NCI-H1105 (cell line): Measurements from ENCODE around the gene GYS2.
"Not testable (repeated sequence)": the region's sequence is repeated elsewhere in the genome, so short reads cannot be mapped to it uniquely, and the experiment has no call there.

ENCODE experiments used
- DNase-seq: peaks from one replicate; lab custom pipeline; 2025; lab: John Stamatoyannopoulos, UW

Gene GYS2

DNA sequence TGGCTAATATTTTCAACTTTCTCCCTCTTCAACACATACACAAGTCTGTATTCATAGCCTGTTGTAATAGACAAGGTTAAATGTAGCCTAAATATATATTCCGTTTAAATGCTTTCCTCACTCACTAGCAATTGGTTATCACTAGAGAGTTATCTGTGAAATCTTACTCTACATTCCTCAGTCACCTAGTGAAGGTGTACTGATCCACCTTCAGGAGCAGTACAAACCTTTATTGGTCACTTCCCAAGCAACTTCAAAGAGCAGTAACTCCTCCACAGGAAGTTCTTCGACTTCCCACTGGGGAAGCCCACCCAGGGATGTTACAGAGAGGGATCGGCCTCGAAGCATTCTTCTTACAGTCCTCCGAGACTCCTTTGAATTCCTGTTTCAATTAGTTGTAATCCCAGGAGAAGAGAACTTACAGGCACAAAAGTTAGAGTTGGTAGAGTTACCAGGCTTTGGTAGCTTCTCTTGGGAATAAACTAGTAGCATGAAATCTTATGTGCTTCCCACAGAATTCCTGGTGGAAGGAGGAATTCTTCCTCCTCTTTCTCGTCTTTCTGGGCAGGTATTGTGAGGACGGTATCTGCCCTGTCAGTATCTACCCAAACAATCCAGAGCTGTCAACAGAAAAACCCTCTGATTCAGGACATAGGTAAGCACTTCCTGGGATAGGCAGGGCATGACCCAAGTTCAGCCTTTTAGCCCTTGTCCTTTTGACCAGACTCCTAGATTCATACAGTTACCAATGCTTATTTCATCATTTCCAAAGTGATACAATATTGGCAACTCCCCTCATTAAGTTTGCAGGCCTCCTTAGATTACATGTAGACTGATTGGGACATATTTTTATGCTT is at the start of gene GYS2:
GYS2 (minus strand) TSS at position 603 of the 857 bp plus-strand sequence; CDS start at position 348, 255 bp downstream.
- DNase-seq, result no peak

- DNase-seq, result no peak
Measured at GRCh38 chr12:21651821-21652220, 47.2 kb upstream of the GYS2 start.

DNA sequence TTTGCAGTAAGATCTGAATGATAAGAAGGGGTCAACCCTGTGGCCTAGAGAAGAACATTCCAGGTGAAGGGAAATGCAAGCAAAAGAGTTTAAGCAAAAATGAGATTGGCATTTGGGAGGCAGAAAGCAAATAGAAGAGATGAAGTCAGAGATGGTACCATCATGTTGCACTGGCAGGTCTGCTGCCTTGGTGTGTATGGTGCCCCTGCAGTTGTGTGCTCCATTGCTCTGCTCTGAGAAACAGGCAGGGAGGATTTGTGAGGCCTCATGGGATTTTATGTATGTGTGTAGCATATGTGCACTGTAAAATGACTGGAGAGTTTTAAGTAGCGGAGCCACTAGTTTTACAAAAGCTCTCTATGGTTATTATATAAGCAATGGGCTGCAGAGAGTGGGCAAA is 46.4 kb upstream of the GYS2 start:
- no peak for DNase-seq

DNA sequence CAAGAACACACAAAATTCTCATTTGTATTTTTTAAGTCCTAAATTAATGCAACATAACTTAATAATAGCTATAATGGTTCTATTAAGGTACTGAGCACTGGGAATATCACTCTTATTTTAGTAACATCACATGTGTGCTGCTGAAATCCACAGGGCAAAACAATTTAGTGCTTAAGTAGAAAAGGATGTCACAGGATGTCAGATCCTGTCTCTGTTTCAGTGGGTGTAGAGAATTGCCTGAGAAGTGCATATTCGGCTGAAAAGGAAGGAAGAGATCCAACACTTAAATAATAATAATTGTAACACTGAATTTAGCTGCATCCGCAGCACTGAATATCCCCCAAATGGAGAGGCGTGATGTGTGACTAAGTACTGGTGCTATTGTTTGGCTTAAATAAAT is 44.4 kb upstream of the GYS2 start:
- DNase-seq, result no peak

GRCh38 chr12:21648378-21648777 is 43.7 kb upstream of the GYS2 start:
- DNase-seq, result no peak

DNA sequence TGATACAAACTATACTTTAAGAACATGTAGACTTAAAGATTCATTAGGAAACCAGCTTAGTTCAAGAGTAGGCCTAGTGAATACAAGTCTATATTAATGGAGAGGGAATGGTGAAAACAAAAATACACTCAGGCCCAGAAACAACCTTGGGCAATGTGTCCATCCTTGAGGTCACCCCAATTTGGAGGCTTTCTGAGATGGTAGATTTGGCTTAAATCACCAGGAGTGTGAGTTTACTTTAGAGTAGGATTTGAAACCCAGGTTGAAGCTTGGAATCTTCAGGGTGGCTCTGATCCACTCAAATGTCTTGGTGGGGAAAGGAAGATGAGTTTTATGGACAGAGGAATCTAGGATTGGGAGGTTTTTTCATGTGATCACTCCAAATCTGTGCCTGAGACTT is 42.5 kb upstream of the GYS2 start:
- no peak for DNase-seq

- DNase-seq, result not testable (repeated sequence)
Measured at GRCh38 chr12:21645041-21645500, 40.4 kb upstream of the GYS2 start.

- DNase-seq, result no peak
Measured at GRCh38 chr12:21644516-21644915, 39.9 kb upstream of the GYS2 start.

DNA sequence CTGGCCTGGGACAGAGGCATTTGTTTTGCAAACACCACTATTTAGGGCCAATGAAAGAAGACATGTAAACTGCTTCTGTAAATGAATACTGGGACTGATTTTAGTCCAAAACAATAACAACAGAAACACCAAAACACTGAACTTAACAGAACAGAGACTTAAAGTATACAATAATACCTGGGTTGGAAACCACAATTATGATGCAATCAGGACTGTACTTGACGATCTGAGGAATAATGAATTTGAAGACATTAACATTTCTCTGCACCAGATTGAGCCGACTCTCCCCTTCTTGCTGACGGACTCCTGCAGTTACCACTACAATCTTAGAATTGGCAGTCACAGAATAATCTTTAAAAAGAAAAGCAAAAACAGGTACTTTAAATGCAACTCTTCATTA is 39.1 kb upstream of the GYS2 start:
- DNase-seq, result no peak

DNA sequence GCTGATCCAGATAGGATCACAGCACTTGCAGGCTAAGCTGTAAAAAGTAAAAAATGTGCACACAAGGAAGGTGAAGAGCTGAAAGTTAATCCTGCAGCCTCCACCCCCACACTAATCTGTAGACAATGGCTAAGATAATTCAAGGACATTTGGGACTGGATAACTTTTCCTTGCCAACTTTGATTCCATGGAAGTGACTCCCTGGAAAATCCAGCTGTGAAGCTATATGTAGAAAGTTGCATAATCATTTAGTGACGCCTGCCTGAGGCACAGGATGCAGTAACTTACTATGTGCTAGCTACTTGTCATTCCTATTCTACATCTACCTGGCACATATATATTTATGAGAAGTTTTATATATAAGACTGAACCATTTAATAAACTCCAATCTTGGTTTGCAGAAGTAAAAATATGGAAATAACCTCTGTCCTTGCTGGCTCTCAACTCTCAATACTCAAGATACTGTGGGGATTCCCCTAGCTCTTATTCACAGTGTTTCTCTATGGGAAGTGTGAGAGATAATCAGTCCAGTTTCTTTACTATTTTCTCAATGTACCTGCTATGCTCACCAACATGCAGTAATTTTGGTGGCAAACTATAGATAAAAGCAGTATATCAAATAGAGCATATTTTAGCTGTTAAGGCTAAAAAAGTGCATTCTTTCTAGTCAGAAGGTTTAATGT is 38.2 kb upstream of the GYS2 start:
- no peak for DNase-seq

DNA sequence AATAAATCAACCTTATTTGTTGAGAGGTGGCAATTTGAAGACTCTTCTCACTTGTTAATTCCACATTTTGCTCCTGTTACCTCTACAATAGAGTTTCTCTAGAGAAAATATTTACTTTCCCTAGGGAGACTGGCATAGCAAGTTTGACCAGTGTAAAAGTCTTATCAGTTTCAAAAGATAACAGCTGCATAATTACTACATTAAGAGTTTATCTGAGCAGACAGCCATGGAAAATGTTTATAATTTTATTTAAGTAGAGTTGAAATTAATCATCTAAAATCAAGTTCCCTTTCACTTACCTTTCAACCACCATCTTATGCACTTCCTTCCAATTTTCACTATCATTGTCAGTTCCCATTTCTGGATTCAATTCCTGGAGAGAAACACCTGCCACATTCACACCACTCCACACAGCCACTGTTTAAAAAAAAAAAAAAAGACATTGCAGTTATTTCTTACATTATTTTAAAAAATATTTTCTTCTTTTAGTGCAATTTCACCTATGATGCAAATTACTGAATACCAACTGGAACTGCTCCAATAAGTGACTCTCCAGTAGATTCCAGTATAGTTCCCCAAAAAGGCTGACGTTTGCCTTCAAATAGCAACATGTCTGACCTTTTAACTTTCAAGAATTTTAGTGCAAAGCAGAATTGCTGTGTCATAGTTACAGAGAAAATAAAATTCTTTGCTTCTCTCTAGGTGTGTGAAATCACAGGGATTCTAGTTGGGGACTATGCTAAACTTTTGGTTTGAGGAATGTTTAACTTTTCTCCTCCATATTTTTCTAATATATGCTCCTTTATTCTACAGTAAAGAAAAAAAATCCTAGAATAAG is 33.6 kb upstream of the GYS2 start:
- no peak for DNase-seq

DNA sequence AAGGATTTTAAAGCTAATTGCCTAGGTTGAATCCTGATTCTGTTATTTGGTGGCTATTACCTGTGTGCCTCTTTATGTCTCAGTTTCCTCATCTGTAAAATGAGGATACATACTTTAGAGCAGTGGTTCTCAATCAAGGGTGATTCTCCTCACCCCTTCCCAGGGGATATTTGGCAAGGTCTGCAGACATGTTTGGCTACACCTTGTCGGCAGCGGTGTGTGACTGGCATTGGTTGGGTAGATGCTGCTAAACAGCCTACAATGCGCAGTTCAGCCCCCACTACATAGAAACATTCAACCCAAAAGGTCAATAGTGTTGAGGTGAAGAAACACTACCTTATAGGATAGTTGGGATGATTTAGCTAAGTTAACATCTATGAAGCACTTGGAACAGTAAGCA is 29.6 kb upstream of the GYS2 start:
- no peak for DNase-seq

DNA sequence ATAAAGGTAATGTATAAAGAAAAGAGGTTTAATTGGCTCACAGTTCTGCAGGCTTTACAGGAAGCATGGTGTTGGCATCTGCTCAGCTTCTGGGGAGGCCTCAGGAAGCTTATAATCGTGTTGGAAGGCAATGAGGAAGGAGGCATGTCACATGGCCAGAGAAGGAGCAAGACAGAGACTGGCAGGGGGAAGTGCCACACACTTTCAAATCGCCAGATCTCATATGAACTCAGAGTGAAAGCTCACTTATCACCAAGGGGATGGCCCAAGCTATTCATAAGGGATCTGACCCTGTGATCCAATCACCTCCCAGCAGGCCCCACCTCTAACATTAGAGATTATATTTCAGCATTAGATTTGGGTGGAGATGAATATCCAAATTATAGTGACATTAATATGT is 26.7 kb upstream of the GYS2 start:
- DNase-seq, result no peak

DNA sequence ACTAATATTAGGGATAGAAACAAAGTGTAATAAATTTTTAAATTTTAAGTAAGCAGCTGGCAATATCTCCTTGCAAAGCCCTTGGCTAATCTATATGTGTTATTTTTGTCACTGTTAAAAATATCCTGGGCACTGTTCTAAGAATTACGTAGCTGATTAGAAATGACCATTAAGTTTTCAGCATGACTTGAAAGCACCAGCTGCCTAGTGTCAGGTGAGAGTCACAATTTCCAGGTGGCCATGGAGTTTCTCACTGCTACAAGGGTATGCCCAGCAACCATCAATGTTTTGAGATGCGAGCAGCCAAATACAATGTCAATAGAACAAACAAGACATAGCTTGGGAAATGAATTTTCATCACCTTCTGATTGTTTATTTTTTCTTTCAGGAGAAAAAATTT is 23.3 kb upstream of the GYS2 start:
- no peak for DNase-seq

GRCh38 chr12:21618566-21618965 is 13.9 kb upstream of the GYS2 start:
- DNase-seq, result no peak

DNA sequence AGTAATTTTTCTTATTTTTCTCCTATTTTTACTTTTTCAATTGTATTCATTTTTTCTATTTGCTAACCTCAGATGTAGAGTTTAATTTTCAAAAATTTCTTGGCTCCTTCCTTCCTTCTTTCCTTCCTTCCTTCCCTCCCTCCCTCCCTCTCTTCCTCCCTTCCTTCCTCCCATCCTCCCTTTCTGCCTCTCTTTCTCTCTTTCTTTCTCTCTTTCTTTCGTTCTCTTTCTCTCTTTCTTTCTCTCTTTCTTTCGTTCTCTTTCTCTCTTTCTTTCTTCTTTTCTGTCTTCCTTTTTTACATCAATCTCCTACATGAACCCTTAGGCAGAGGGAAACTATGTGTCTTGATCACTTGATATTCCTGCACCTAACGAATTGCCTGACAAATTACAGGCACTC is 12.4 kb upstream of the GYS2 start:
- DNase-seq, result no peak

DNA sequence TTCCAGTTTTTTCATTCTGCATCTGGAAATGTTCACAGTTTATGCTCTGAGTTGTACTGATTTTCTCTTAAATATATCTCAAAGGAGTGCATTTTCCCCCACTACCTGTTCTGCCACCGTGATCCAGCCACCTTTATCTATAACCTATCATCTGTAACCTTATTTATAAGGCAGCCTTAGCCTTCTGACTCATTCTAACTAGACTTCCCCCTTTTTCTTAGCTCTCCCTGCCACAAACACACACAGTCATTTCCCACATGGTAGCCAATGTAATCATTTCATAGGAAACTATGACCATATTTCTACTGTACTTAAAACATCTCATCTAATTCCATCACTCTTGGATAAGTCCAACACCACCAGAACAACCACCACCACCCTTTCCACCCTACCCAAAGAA is 10.8 kb upstream of the GYS2 start:
- DNase-seq, result no peak

DNA sequence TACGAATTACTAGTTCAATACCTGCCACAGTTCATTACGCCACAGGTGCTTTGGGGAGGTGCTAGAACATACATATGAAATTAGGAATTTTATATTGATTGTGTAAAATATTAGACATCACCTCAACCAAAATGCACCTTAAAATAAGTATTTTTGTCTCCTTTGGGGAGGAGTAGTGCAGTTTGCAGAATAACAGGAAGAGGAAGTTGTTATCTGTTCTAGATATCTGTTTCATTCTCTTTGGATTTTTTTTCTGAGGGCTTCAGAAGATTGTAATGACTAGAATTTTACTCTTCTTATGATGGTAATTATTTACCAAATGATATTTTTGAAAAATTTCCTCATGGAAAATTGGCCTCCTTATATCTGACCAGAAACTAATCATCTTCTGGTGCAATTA is 9.9 kb upstream of the GYS2 start:
- DNase-seq, result no peak

DNA sequence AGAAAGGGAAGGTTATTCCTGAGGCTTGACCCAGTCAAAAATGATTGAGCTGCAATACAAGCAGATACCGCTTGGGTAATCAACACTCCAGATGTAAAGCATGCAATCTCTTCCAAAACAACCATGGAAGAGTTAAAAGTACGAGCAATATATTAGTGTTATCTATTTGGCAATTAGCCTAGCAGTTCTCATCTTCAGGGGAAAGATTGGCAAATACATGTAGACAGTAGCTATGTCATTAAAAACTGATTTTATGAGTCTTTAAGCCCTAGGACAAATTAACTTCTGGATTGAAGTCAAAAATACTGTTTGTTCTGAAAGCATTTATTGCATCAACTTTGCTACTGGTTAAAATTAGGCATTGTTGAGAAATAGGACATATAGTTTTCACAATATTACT is 9.3 kb upstream of the GYS2 start:
- peak; percentile 77 for DNase-seq

DNA sequence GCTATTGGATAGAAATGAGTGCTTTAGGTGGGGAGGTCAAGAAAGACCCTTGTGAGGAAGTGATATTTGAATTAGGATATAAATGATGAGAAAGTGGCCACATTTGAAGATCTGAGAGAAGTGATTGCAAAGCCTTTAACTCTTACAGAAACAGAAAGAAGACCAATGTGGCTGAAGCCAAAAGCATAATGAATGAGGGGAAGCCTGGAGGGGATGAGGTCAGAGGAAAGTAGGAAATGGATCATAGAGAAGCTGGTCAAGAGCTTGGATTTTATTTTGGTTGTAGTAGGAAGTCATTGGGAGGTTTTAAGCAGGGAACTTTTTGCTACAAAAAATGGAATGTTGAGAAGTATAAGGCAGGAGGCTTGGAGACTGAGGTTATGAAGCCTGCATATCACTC is 3.5 kb upstream of the GYS2 start:
- no peak for DNase-seq

GRCh38 chr12:21607701-21608100 is 3.1 kb upstream of the GYS2 start:
- no peak for DNase-seq

DNA sequence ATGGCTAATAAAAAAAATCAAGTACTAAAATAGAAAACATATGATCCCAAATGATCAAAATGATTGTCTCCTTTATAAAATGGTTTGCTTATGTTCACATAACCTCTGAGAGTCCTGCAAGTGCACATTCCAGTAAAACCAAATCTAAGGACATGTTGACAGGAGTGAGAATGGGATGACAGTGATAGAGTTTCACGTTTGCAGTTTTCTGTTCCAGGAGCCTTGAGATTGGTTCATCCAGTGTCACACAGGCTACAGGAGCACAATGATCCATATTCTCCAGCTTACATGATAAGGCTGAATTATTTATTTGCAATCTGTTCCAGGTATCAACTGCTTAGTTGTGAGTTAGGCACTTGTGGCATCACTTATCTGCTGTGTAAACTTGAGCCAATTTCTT is 1.5 kb upstream of the GYS2 start:
- DNase-seq, result no peak

- DNase-seq, result no peak
Measured at GRCh38 chr12:21602774-21603173, 1.9 kb downstream of the GYS2 start.
